GM10847 (cell line): ENCODE data around the gene RASAL3.

Source experiments
- POLR2A ChIP-seq: IDR thresholded peaks from 2 replicates; pipeline ENCODE4 v1.6.1; 2011; ENCODE audit not compliant: insufficient read length; ENCODE audit errors: extremely low read depth

RASAL3 gene

GRCh38 chr19:15455996-15456395, 8.3 kb downstream of the RASAL3 start:
- no peak for TF ChIP-seq POLR2A

- TF ChIP-seq POLR2A = no peak
These were observed 10.2 kb downstream of the RASAL3 start for GRCh38 chr19:15453906-15454860.

- no peak for TF ChIP-seq POLR2A
These were observed 11.2 kb downstream of the RASAL3 start for GRCh38 chr19:15453091-15453578.

GRCh38 chr19:15452111-15453047, 12.0 kb downstream of the RASAL3 start:
- no peak for TF ChIP-seq POLR2A

GRCh38 chr19:15450528-15450890, 13.8 kb downstream of the RASAL3 start:
- TF ChIP-seq POLR2A = no peak

GRCh38 chr19:15449620-15450527, 14.5 kb downstream of the RASAL3 start, which contains the start of gene WIZ:
Gene WIZ (minus strand): TSS chr19:15449956. CDS start chr19:15448307, 1,649 bp downstream.
- no peak for TF ChIP-seq POLR2A

GRCh38 chr19:15448778-15449619, 15.3 kb downstream of the RASAL3 start:
- TF ChIP-seq POLR2A = no peak

- no peak for TF ChIP-seq POLR2A
These were observed 16.1 kb downstream of the RASAL3 start for GRCh38 chr19:15448044-15448777.

- no peak for TF ChIP-seq POLR2A
These were observed 17.3 kb downstream of the RASAL3 start for GRCh38 chr19:15447057-15447456.

GRCh38 chr19:15445807-15446376, 18.5 kb downstream of the RASAL3 start:
- TF ChIP-seq POLR2A = no peak

- TF ChIP-seq POLR2A = no peak
These were observed 19.1 kb downstream of the RASAL3 start for GRCh38 chr19:15445227-15445605.

GRCh38 chr19:15444505-15445226, 19.7 kb downstream of the RASAL3 start:
- no peak for TF ChIP-seq POLR2A

GRCh38 chr19:15443838-15444237, 20.5 kb downstream of the RASAL3 start:
- TF ChIP-seq POLR2A = no peak
